OCI-LY1 (cell line): ENCODE measurements around the gene HLA-A.

Source experiments
- H2AFZ ChIP-seq: fragments of 200-600 bp; sonication (generic), shearing (Covaris generic); 2 replicates; pipeline ENCODE4 v1.6.0; 2014; ENCODE audit warnings: antibody characterized with exemption, mild to moderate bottlenecking, low read length
- H3F3A ChIP-seq: fragments of 200-600 bp; sonication (generic), shearing (Covaris generic); 2 replicates; pipeline ENCODE4 v1.6.0; 2014; ENCODE audit warnings: mild to moderate bottlenecking, antibody characterized with exemption, low read length, moderate library complexity; ENCODE audit not compliant: insufficient read depth
- H3K27ac ChIP-seq: fragments of 200-600 bp; sonication (generic); 2 replicates; pipeline ENCODE4 v1.5.1; 2014; ENCODE audit warnings: low read length, mixed run types, mild to moderate bottlenecking, low read depth; ENCODE audit not compliant: poor library complexity, severe bottlenecking
- H3K27me3 ChIP-seq: fragments of 200-600 bp; sonication (generic); 2 replicates; pipeline ENCODE4 v1.6.0; 2014; ENCODE audit warnings: antibody characterized with exemption, mild to moderate bottlenecking, low read length, moderate library complexity; ENCODE audit not compliant: insufficient read depth
- H3K36me3 ChIP-seq: fragments of 200-600 bp; sonication (generic); 2 replicates; pipeline ENCODE4 v1.6.1; 2014; ENCODE audit warnings: mild to moderate bottlenecking, antibody characterized with exemption, low read length, moderate library complexity, mixed read lengths; ENCODE audit not compliant: insufficient read depth
- H3K4me1 ChIP-seq: fragments of 200-600 bp; sonication (generic); 2 replicates; pipeline ENCODE4 v1.5.1; 2014; ENCODE audit warnings: mild to moderate bottlenecking, low read length, moderate library complexity; ENCODE audit not compliant: insufficient read depth, severe bottlenecking
- H3K4me2 ChIP-seq: fragments of 200-600 bp; sonication (generic), shearing (Covaris generic); 2 replicates; pipeline ENCODE4 v1.6.1; 2014; ENCODE audit warnings: low read length
- H3K4me3 ChIP-seq: fragments of 200-600 bp; sonication (generic); 2 replicates; pipeline ENCODE4 v1.5.1; 2014; ENCODE audit warnings: low read length, low read depth, mild to moderate bottlenecking, mixed read lengths; ENCODE audit not compliant: poor library complexity, severe bottlenecking
- H3K79me2 ChIP-seq: fragments of 200-600 bp; shearing (Covaris generic); 2 replicates; pipeline ENCODE4 v1.6.1; 2016; ENCODE audit warnings: mixed run types, low read length, mixed read lengths; ENCODE audit not compliant: insufficient read depth
- H3K9ac ChIP-seq: fragments of 200-600 bp; sonication (generic), shearing (Covaris generic); 2 replicates; pipeline ENCODE4 v1.6.1; 2014; ENCODE audit warnings: mild to moderate bottlenecking, low read length, mixed read lengths
- H3K9me2 ChIP-seq: fragments of 200-600 bp; sonication (generic), shearing (Covaris generic); 2 replicates; pipeline ENCODE4 v1.6.1; 2014; ENCODE audit warnings: low read depth, mild to moderate bottlenecking, low read length, mixed read lengths
- H3K9me3 ChIP-seq: fragments of 200-600 bp; shearing (Covaris generic); 2 replicates; pipeline ENCODE4 v1.6.1; 2014; ENCODE audit warnings: low read length, mixed read lengths
- H4K20me1 ChIP-seq: fragments of 200-600 bp; sonication (generic), shearing (Covaris generic); 2 replicates; pipeline ENCODE4 v1.6.0; 2016; ENCODE audit warnings: mild to moderate bottlenecking, low read length; ENCODE audit not compliant: insufficient read depth
- EZH2 ChIP-seq: fragments of 200-600 bp; sonication (generic), shearing (Covaris generic); IDR thresholded peaks from 2 replicates; pipeline ENCODE4 v1.8.0; 2017; ENCODE audit warnings: borderline replicate concordance, mixed run types, mild to moderate bottlenecking, antibody characterized with exemption, low read length, moderate library complexity, mixed read lengths
- TF ChIP-seq, protein P1 (sequence below): fragments of 200-600 bp; sonication (generic), shearing (Covaris generic); IDR thresholded peaks from 2 replicates; pipeline ENCODE4 v1.5.1; 2017; ENCODE audit warnings: mild to moderate bottlenecking, antibody characterized with exemption, low read length, moderate library complexity, mixed read lengths

HLA-A gene

DNA sequence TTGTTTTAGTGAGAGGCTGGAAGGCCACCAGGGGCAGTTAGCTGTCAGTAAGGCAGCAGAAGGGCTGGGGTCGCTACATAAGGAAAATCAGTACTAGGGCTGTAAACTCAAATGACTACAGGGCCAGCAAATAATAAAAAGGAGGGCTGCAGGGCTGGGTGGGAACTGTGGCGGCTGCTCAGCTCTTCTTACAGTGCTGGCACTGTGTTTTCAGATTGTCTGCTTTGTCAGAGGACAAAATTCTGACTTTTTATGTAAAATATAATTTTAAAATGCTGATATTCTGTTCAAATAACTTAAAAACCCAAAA lies 23.2 kb downstream of the HLA-A start:
- TF ChIP-seq, protein P1, sequence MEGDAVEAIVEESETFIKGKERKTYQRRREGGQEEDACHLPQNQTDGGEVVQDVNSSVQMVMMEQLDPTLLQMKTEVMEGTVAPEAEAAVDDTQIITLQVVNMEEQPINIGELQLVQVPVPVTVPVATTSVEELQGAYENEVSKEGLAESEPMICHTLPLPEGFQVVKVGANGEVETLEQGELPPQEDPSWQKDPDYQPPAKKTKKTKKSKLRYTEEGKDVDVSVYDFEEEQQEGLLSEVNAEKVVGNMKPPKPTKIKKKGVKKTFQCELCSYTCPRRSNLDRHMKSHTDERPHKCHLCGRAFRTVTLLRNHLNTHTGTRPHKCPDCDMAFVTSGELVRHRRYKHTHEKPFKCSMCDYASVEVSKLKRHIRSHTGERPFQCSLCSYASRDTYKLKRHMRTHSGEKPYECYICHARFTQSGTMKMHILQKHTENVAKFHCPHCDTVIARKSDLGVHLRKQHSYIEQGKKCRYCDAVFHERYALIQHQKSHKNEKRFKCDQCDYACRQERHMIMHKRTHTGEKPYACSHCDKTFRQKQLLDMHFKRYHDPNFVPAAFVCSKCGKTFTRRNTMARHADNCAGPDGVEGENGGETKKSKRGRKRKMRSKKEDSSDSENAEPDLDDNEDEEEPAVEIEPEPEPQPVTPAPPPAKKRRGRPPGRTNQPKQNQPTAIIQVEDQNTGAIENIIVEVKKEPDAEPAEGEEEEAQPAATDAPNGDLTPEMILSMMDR, result no peak
- TF ChIP-seq EZH2, result no peak
- Histone ChIP-seq H4K20me1 (no peaks in the 10 kb centered on the region), H3K27ac (peak overlapping the region; percentile 98), H2AFZ (no peak overlapping the region), H3K9ac (peak overlapping the region; percentile 98), H3K79me2 (no peaks in the 10 kb centered on the region), H3F3A (no peaks in the 10 kb centered on the region), H3K9me2 (no peaks in the 10 kb centered on the region), H3K4me1 (peaks cover 35% of the 10 kb centered on the region), H3K4me3 (peak overlapping the region; percentile 83), H3K9me3 (no peaks in the 10 kb centered on the region), H3K4me2 (peak overlapping the region; percentile 92), H3K36me3 (no peaks in the 10 kb centered on the region), H3K27me3 (no peaks in the 10 kb centered on the region)

- H3K27ac ChIP-seq, result peak overlapping the region; percentile 98
- H3K4me1 ChIP-seq, result peaks cover 35% of the 10 kb centered on the region
- H3K9me3 ChIP-seq, result no peaks in the 10 kb centered on the region
- no peaks in the 10 kb centered on the region for H3K27me3 ChIP-seq
- TF ChIP-seq, protein P1, result no peak
- no peak for TF ChIP-seq EZH2
- peak overlapping the region; percentile 92 for H3K4me2 ChIP-seq
- no peaks in the 10 kb centered on the region for H3K36me3 ChIP-seq
- H3K9me2 ChIP-seq, result no peaks in the 10 kb centered on the region
- H3K79me2 ChIP-seq, result no peaks in the 10 kb centered on the region
- H4K20me1 ChIP-seq, result no peaks in the 10 kb centered on the region
- peak overlapping the region; percentile 98 for H3K9ac ChIP-seq
- no peak overlapping the region for H2AFZ ChIP-seq
- H3F3A ChIP-seq, result no peaks in the 10 kb centered on the region
- H3K4me3 ChIP-seq, result peak overlapping the region; percentile 83
These were observed 23.7 kb downstream of the HLA-A start for GRCh38 chr6:29965873-29966601.

DNA sequence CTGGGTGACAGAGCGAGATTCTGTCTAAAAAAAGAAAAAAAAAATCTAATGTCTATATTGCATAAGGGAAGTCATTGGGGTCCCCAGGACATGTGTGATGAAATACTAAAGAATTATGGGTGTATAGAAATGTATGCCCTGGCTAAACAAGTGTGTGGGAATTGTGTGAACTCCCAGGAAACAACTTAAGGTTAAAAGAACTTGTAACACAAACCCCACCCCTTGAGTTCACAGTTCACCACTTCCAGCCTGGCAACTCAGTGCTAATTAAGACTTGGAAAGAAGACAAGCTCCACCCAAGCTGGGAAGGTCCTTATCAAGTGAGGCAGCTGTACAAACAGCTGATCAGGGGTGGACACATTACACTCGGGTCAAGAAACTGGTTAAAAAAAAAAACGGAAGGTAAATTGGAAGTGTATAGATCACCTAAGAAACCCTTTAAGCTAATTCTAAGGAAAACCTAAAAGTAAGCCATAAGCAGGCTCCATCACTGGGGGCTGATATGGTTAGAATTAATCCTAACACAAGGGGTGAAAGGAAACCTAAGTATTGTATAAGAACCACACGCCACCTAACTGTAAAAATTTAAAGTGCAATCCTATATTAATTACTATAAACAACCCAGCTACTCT lies 25.2 kb downstream of the HLA-A start:
- Histone ChIP-seq H3K4me2 (no peak overlapping the region), H4K20me1 (no peaks in the 10 kb centered on the region), H3F3A (no peaks in the 10 kb centered on the region), H3K9ac (no peak overlapping the region), H3K36me3 (no peaks in the 10 kb centered on the region), H3K79me2 (no peaks in the 10 kb centered on the region), H3K4me1 (peaks cover 35% of the 10 kb centered on the region), H3K4me3 (no peak overlapping the region), H3K9me3 (no peaks in the 10 kb centered on the region), H3K9me2 (no peaks in the 10 kb centered on the region), H3K27me3 (no peaks in the 10 kb centered on the region), H2AFZ (no peak overlapping the region), H3K27ac (peak overlapping the region; percentile 12)
- TF ChIP-seq, protein P1, result peak; percentile 48; the same call in 1 of the 2 replicates
- TF ChIP-seq EZH2, result no peak
